K562 (cell line): ENCODE data around the gene SUMO3. TPM values are rescaled to one million over a fixed set of nuclear protein-coding genes. Genes with fewer than 3 reads are reported as not detected.

Experiments used
- CHCHD3 ChIP-seq: fragments of 250-450 bp; sonication (Bioruptor Pico); IDR thresholded peaks from 2 replicates; pipeline ENCODE4 v2.1.2; 2022; ENCODE audit warnings: mild to moderate bottlenecking
- DACH1 ChIP-seq: fragments of 450-650 bp; IDR thresholded peaks from 2 replicates; pipeline ENCODE4 v1.6.1; 2018; ENCODE audit not compliant: partially characterized antibody
- FOXP1 ChIP-seq: sonication (generic); formaldehyde crosslinking; IDR thresholded peaks from 2 replicates; pipeline ENCODE4 v1.8.0; 2022; ENCODE audit warnings: mild to moderate bottlenecking, missing genetic modification reagents
- ILF3 ChIP-seq: fragments of 450-650 bp; IDR thresholded peaks from 2 replicates; pipeline ENCODE4 v1.6.1; 2018; ENCODE audit warnings: antibody characterized with exemption, mild to moderate bottlenecking, moderate library complexity, borderline replicate concordance
- JUND ChIP-seq, 2 experiments: IDR thresholded peaks; 2 replicates in 1 of 2; 3 replicates in 1 of 2; pipeline ENCODE4 v1.6.1; 2011; ENCODE audit warnings: borderline replicate concordance in 2 of 2, low read depth in 2 of 2, low read length in 2 of 2, improper control_type of control experiment in 1 of 2, missing biosample characterization in 1 of 2, missing genetic modification characterization in 1 of 2, missing genetic modification reagents in 1 of 2
- KAT2B ChIP-seq: IDR thresholded peaks from one replicate; pipeline ENCODE4 v1.6.1; 2012; ENCODE audit warnings: low read depth, mild to moderate bottlenecking, control low read depth, inconsistent platforms, low read length, moderate library complexity
- MTA2 ChIP-seq: fragments of 450-650 bp; IDR thresholded peaks from 2 replicates; pipeline ENCODE4 v1.6.1; 2016; ENCODE audit warnings: low read depth
- NFRKB ChIP-seq: fragments of 450-650 bp; IDR thresholded peaks from 2 replicates; pipeline ENCODE4 v1.6.1; 2016; ENCODE audit warnings: low read depth
- PTRF ChIP-seq: fragments of 450-650 bp; IDR thresholded peaks from 2 replicates; pipeline ENCODE4 v1.6.1; 2016; ENCODE audit warnings: mild to moderate bottlenecking, missing genetic modification characterization, missing compliant biosample characterization
- RERE ChIP-seq: sonication (generic); formaldehyde crosslinking; IDR thresholded peaks from 2 replicates; pipeline ENCODE4 v1.8.0; 2023; ENCODE audit warnings: missing genetic modification reagents, mild to moderate bottlenecking, borderline replicate concordance
- SP1 ChIP-seq: sonication (generic); formaldehyde crosslinking; IDR thresholded peaks from 2 replicates; pipeline ENCODE4 v1.8.1; 2022; ENCODE audit warnings: mild to moderate bottlenecking, missing genetic modification reagents
- STAT6 ChIP-seq: sonication (generic); formaldehyde crosslinking; IDR thresholded peaks from 2 replicates; pipeline ENCODE4 v1.8.1; 2023; ENCODE audit warnings: mild to moderate bottlenecking, missing genetic modification reagents
- TSHZ1 ChIP-seq: fragments of 250-450 bp; sonication (Bioruptor Pico); IDR thresholded peaks from 2 replicates; pipeline ENCODE4 v1.4.0; 2020; ENCODE audit warnings: mild to moderate bottlenecking, moderate library complexity
- ZNF134 ChIP-seq: fragments of 250-450 bp; sonication (Bioruptor Pico); conservative IDR thresholded peaks from 2 replicates; pipeline ENCODE4 v1.4.0; 2020
- ZNF282 ChIP-seq: sonication (generic); formaldehyde crosslinking; IDR thresholded peaks from 2 replicates; pipeline ENCODE4 v1.8.1; 2023; ENCODE audit warnings: missing genetic modification reagents
- polyA plus RNA-seq, 8 experiments: library from polyadenylated mRNA; depleted of rRNA in 4 of 8; stranded (reverse) in 5 of 8; unstranded in 3 of 8; fragments of >200 nt; fragmentation: Nextera tagmentation in 2 of 8; fragmentation: Illumina TruSeq in 1 of 8; extraction: Ambion mirVana in 2 of 8; extraction: Trizol in 1 of 8; gene quantifications; 2 replicates each; pipeline versions ENCODE4 v1.2.1 to v1.2.3, GENCODE V29; 2011 to 2014; ENCODE audit warnings: inconsistent platforms in 1 of 8, missing spikeins in 1 of 8
- total RNA-seq, 7 experiments: library from RNA; depleted of rRNA in 6 of 7; stranded (reverse); fragments of >200 nt in 6 of 7; fragmentation: Illumina TruSeq in 2 of 7; extraction: Trizol in 2 of 7; gene quantifications; 2 replicates each; pipeline versions ENCODE4 v1.2.1 to v1.2.3, GENCODE V29; 2011 to 2021; ENCODE audit warnings: low replicate concordance in 1 of 7

The SUMO3 gene
- total and polyA plus RNA-seq, 9 of the 15 experiments (the other 6 are each of a cell fraction or from before 2014, with no cell fraction given), result 13.9 to 143 (median 113) TPM

GRCh38 chr21:44854664-44855446 is 37.0 kb upstream of the SUMO3 start (continued):
- TF ChIP-seq TSHZ1, result no peak
- TF ChIP-seq JUND (IDR thresholded peaks at IDR 0.05; ENCODE audit: borderline replicate concordance, low read depth, low read length), result peak; percentile 86
- no peak; the same call in 1 of the 3 replicates for TF ChIP-seq JUND (tag; IDR thresholded peaks at IDR 0.05; ENCODE audit: borderline replicate concordance, low read depth, low read length)
- no peak for TF ChIP-seq ILF3
- TF ChIP-seq ZNF134 (CRISPR knock-in tag), result peak; percentile 17; the same call in 1 of the 2 replicates
- TF ChIP-seq CHCHD3 (CRISPR knock-in tag), result no peak
- TF ChIP-seq FOXP1, result peak; percentile 40; the same call in 1 of the 2 replicates
- TF ChIP-seq RERE (CRISPR knock-in tag), result no peak
- TF ChIP-seq KAT2B, result no peak
- TF ChIP-seq NFRKB, result no peak
- no peak for TF ChIP-seq PTRF (tag)
- TF ChIP-seq MTA2, result peak; percentile 98
- TF ChIP-seq SP1, result peak; percentile 88
- no peak for TF ChIP-seq ZNF282
- TF ChIP-seq STAT6, result no peak
- TF ChIP-seq DACH1, result peak; percentile 97
